GM21447 (cell line): Measurements from ENCODE around the gene MRTO4.
"Not testable (repeated sequence)": the region's sequence is repeated elsewhere in the genome, so short reads cannot be mapped to it uniquely, and the experiment has no call there.

Experiments used
- ATAC-seq: cut with Tn5 transposase; IDR thresholded peaks from one replicate; pipeline ENCODE4 v1.9.1; 2021; ENCODE audit not compliant: unreplicated experiment

MRTO4 gene

GRCh38 chr1:19222979-19223824, 28.4 kb upstream of the MRTO4 start:
- no peak for ATAC-seq

- ATAC-seq, result no peak
These were observed 22.4 kb upstream of the MRTO4 start for GRCh38 chr1:19229229-19229628.

- ATAC-seq, result no peak
These were observed 21.7 kb upstream of the MRTO4 start for GRCh38 chr1:19229828-19230325.

- ATAC-seq, result not testable (repeated sequence)
These were observed 19.7 kb upstream of the MRTO4 start for GRCh38 chr1:19231736-19232523.

GRCh38 chr1:19232524-19232846, 19.1 kb upstream of the MRTO4 start:
- ATAC-seq, result no peak

- no peak for ATAC-seq
These were observed 17.4 kb upstream of the MRTO4 start for GRCh38 chr1:19234224-19234623.

GRCh38 chr1:19239876-19240275, 11.7 kb upstream of the MRTO4 start:
- ATAC-seq, result no peak

GRCh38 chr1:19240673-19241538, 10.7 kb upstream of the MRTO4 start:
- no peak for ATAC-seq

- ATAC-seq, result no peak
These were observed 838 bp upstream of the MRTO4 start for GRCh38 chr1:19250629-19251304.

- ATAC-seq, result no peak
These were observed 2.8 kb downstream of the MRTO4 start for GRCh38 chr1:19254416-19254815.

GRCh38 chr1:19255288-19255687, 3.7 kb downstream of the MRTO4 start:
- ATAC-seq, result no peak

GRCh38 chr1:19256301-19256700, 4.7 kb downstream of the MRTO4 start:
- not testable (repeated sequence) for ATAC-seq

- no peak for ATAC-seq
These were observed 5.7 kb downstream of the MRTO4 start for GRCh38 chr1:19257178-19257914.

- ATAC-seq, result no peak
These were observed 6.7 kb downstream of the MRTO4 start for GRCh38 chr1:19258353-19258752.

GRCh38 chr1:19260211-19261138, 8.9 kb downstream of the MRTO4 start:
- no peak for ATAC-seq

GRCh38 chr1:19262047-19262446, 10.4 kb downstream of the MRTO4 start:
- ATAC-seq, result no peak

- ATAC-seq, result no peak
These were observed 11.1 kb downstream of the MRTO4 start for GRCh38 chr1:19262744-19263143.

- ATAC-seq, result no peak
These were observed 16.8 kb downstream of the MRTO4 start for GRCh38 chr1:19268445-19268844.
